Central memory CD4-positive, alpha-beta T cell (primary cell): Measurements from ENCODE around the gene HOXC6.
A peak's percentile ranks its signal among the peaks of the same experiment; 100 is the strongest.

ENCODE experiments used
- DNase-seq: peaks from one replicate; pipeline ENCODE4 v3.0.0; 2022

HOXC6 gene

DNA sequence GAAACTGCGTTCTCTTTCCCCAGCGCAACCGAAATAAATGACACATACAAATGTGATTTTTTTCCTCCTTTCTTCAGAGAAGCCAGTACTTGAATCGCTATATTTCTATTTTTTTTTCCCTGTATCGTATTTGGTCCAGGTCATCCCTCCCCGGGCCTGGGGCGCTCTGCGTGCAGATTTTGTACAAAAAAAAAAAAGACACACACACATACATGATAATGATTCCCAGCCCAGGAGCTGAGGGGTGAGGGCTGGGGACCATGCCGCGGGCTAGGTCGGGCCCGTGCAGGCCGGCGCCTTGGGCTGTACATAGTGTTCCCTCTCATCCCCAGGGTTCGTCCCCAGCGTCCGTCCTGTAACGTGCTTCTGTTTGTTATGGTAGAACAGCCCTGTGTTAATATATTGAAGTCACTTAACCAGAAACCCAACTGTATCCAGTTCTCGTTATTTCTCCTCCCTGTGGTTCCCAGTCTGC, 25.3 kb upstream of the HOXC6 start:
- no peak for DNase-seq

DNA sequence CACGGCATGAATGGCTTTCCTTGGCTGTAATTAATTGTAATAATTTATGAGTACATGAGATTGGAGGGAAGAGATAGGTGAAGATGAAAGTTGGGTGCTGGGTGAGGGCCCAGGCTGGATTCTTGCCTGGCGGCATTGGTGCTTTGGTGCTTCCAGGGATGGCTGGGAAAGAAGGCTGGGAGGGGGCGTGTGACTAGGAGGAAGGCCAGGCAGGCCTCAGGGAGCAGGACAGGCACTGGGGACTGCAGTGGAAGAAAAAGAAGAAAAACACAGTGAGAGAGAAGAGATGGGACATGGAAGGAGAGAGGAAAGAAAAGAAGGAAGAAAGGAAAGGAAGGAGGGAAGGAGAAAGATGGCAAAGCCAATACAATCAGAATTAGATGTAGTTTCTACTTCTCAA, 24.6 kb upstream of the HOXC6 start:
- DNase-seq: no peak

DNA sequence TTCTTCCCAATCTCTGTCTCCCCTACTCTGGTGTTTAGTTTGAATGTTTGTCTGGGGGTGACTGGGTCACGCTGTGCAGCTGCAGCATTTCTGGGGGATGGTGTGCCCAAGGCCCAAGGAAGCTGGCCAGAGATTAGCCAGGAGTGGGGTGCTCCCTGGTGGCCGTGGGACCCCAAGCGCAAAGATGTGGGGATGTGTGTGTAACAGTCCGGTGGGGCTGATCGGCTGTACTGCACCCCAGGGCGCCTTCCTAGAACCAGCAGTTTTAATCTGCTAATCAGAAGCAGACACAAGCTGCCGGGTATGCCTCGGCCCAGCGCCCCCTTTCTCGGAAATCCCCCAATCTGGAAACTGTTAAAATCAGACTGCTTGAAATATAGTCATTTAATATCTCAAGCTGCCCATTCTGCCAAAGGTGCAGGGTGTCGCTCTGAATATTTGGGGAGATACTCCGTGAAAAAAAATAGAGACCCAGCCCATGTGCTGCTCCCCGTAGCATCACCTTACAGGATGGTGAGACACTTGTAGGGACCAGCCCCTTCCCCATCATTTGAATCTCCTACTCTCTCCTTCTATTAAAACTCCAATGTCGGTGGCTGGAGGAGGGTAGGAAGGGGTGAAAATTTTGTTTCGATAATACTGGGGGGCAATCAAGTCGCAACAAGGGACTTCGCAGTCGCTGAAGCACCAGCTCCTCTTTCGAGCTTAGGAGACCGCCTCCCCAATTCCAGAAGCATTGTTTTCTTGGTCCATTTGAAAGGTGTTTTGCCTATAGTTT, 24.0 kb upstream of the HOXC6 start:
- no peak for DNase-seq

DNA sequence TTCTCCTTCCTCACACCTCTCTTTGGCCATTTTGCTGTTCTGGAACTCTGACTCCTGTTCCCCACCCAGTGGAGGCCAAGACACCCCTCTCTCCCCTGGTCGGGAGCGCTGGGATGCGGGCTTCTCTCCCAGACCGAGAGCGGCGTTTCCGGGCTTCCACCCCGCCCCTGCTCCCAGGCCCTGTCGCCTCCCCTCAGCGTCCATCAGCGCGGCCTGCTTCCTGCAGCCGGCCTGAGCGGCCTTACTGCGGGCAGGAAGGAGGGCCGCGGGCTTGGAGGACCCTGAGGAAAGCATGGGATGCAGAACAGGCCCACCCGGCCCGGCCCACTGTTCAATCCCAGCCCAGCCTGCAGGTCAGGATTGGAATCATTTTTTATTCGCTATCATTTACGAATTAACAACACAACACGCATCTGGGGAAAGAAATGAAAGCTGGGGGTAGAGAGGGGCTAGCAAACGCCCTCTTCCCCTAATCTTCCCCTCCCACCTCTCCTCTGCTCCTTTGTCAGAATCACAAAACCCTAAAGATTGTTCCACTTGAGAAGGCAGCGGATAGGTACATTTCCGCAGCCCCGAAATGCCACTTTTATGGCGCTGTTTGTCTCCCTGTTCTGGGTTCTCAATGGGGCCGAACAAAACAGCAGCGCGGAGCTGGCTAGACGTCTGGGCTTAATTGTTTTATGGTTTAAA, 23.3 kb upstream of the HOXC6 start:
- no peak for DNase-seq

DNA sequence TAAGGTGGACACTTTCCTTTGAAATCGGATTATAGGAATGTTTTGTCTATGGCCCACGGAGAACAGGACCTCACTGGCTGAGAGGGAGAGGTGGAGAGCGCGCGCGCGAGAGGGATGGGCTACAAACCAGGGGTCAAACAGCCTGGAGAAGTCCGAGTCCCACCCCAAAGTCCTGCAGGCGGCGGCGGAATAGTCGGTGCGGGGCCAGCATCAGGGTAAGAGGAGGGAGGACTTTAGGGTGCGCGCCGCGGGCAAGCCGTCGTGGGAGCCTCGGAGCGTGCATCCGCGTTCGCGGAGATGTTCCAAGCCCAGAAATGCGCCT, 22.7 kb upstream of the HOXC6 start:
- no peak for DNase-seq

DNA sequence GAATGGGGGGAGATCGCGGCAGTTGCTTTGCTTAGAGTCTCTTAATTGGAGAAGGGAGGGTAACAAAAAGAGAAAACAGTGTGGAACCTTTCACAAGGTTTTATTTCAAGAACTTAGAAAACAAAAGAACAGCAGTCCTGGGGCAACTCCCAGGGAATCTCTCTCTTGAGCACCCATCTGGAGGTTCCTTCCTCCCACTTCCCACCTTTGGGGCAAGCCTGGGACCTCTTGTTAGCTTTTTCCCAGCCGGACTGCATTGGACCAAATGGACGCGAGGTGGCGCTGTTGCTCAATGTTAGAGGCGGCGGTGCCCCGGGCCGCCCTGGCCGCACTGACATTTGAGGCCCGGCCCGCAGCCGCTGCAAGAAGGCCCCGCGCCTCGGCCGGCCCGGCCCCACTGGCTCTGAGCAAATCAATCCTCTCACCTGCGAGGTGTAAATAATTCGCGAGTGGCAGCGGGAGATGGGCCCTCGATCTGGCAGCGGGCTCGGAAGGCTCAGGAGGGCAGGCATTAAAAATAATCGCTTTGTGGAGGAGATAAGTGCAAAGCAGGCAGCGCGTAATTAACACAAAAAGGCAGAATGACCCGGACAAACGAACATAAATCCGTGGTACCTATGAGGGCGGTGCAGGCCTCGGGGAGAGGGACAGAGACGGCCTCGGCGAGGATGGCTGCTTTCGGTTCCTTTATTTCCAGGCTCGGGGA, 22.2 kb upstream of the HOXC6 start:
- DNase-seq: peak; percentile 75

DNA sequence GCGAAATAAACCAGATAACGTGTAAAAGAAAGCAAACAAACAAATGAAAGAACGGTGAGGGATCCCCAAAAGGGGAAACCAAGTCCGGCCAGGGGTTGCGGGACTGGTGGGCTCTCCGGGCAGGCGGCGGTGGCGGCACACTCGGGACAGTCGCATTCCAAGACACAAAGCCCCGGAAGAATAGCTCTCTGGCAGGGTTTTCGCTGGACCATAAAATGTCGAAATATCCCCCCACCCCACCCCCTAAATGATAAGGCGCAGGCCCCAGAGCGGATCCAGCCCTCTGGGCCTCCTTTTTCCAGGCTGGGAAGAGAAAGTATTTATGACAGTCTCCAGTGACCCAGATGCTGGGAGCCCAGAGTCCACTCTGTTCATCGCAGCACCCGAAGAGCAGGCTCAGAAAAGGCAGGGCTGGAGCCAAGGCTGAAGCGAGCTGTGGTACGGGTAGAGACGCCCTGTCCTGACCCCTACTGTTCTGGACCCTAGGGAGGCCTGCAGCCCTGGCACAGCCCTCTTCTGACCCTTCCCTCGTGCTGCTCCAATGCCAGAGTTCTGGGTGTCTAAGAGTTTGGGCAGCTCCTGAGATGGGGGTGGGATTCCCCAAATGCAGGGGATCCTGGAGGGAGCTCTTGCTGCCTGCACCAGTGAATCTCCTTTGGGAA, 21.6 kb upstream of the HOXC6 start:
- DNase-seq: no peak

DNA sequence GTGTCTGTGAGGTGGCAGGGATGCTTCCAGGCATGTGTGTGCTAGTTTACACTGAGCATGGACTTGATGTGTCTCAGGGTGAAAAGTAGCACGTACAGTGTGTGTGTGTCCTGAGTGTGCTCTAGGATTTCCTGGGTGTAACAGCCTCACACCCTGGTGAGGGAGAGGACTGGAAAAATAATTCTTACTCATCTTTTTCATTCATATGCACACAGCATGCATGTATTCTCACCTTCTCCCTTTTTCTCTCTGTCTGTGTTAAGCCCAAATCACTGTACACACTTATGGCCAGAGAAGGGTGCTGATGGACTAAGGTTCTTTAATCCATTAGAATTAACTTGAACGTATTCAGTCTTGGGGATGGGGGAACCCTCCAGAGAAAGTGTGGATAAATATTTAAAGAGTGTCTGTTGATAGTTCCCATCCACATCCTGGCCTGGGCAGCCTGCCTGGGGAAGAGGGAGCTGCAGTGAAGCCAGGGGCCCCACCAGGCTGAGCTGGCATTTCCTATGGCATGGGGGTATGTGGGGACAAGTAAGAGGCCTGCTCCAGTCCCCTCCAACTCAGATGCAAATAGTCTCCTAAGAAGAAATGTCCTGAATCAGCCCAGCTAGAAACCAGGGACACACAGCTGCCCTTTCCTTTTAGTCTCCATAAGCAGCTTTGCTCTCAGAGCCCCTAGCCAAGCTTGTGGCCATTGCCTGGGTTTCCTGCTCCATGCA, 20.5 kb upstream of the HOXC6 start:
- no peak for DNase-seq

DNA sequence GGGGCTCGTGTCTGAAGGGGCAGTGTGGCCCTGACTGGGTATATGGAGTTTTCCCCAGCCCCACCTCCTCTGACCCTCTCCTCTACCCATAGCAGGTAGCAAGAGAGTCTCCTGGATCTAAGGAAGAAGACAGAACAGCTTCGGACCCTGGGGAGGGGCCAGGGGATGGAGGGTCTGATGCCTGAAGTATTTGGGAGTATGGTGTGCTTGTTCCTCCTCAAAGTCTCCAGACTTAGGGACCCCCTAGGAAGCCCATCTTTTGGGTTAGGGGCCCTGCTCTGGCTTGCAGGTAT, 20.0 kb upstream of the HOXC6 start:
- no peak for DNase-seq

DNA sequence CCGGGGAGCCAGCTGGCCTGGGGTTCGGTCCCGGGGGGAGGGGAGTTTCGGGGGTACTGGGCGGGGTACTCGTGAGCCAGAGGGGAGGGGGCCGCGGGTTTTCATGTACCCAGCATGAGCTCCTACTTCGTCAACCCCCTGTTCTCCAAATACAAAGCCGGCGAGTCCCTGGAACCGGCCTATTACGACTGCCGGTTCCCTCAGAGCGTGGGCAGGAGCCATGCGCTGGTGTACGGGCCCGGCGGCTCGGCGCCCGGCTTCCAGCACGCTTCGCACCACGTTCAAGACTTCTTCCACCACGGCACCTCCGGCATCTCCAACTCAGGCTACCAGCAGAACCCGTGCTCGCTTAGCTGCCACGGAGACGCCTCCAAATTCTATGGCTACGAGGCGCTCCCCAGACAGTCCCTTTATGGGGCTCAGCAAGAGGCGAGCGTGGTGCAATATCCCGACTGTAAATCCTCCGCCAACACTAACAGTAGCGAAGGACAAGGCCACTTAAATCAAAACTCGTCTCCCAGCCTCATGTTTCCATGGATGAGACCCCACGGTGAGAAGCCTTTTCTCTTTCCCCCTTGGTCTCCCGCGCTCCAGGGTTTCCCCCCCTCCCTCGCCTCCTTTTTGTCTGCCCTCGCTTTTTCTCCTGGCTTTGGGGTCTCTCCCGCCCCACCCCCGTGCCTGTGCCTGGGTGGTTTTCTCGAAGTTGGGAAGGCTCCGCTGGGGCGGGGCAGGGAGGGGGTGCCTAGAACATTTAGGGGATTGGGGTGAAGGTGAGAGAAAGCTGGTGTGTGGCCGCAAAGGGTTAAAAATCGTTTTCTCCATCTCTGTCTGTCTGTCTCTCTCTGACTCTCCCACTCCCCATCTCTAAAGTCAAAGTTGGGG, 18.8 kb upstream of the HOXC6 start:
- DNase-seq: no peak

DNA sequence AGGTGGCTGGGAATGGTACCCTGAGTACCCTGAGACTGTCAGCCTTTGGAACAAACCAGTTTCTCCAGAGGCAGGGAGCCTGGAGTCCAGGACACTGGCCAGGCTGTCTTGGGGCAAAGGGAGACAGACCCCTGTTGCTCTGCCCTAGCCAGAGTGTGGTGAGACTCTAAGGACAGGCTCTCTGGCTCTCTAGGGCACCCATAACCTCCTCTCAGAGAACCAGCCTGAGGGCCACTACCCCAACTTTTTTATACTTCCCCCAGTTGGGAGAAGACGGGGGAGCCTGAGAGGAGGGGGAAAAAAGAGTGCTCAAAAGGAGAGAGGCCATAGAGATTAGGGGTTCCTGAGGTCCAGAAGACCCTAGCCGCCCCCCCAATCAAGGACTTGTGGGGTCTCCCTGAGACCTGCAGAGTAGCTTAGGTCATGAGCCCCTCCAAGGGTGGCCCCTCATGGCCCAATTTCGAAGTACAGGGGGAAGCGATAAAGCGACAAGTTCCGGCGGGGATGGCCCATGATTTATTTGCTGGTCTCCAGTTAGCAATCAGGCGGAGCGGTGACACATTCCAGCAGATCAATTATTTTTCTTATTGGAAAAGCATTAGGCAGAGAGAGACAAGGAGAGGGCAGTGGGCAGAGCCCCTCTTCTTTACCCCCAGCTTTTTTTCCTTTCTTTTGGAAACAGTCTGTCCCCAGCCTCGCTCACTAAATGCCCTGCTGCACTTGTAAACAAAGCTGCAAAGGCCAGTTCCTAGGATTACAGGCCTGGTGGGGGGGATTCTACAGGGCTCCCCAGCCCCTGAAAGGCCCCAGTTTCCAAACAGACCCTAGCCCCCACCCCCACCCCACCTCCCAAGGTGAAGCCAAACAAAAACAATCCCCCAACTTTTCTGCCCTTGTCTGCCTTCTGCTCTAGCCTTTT, 17.9 kb upstream of the HOXC6 start:
- DNase-seq: no peak

DNA sequence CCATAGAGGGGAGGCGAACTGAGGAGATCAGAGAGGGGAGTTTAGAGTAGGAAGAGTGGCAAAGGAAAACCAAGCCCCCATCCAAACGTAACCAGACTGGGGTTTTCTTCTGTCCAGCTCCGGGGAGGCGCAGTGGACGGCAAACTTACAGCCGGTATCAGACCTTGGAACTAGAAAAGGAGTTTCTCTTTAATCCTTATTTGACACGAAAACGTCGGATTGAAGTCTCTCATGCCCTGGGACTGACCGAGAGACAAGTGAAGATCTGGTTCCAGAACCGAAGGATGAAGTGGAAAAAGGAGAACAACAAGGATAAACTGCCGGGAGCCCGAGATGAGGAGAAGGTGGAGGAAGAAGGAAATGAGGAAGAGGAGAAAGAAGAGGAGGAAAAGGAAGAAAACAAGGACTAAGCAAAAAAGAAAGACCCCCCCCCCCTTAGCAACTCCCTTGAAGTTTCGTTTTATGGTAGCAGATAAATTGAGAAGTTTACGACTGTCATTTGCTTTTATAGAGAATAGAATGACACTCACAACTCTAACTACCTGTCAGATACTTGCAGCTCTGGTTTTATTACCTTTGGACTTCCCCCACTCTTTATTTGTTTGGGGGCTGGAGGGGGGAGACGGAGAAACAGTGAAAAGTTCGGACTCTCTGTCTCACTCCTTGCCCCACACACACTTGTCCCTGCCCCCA, 17.1 kb upstream of the HOXC6 start:
- no peak for DNase-seq

DNA sequence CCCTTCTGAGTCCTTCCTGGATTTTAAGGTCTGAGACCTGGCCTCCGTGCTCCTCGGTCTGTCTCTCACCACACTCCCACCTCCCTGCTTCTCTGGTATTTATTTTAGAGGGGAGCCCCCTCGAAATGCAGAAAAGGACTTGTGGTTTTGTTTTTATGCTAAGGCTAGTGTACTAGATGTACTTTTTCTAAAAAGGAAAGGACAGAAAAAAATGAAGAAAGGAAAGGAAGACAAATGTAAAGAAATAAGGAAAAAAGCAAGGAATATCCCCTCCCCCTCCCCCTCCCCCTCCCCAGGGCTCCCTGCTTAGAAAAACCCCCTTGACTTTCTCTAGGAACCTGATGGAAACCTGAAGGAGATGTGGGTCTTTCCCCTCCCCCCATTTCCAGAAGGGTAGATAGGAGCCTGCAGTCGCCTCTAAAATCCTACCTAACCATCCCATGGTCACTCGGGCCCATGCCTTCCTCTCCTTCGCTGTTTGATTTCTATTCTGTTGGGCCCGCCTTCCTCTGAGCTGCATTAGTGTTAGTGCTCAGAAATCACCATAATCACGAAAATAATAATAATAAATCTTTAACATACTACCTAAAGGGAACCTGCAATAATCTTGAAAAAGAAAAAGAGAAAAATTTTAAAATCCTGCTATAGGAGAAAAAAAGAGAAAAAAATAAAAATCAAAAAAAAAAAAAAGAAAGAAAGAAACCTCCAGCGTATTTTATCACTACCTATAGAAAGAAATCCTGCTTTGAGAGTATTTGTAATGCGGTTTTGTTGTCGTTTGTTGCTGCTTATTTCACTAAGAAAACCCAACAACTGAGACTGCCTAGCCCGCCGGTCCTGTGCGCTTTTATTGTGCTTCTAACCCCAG, 16.3 kb upstream of the HOXC6 start:
- DNase-seq: no peak

DNA sequence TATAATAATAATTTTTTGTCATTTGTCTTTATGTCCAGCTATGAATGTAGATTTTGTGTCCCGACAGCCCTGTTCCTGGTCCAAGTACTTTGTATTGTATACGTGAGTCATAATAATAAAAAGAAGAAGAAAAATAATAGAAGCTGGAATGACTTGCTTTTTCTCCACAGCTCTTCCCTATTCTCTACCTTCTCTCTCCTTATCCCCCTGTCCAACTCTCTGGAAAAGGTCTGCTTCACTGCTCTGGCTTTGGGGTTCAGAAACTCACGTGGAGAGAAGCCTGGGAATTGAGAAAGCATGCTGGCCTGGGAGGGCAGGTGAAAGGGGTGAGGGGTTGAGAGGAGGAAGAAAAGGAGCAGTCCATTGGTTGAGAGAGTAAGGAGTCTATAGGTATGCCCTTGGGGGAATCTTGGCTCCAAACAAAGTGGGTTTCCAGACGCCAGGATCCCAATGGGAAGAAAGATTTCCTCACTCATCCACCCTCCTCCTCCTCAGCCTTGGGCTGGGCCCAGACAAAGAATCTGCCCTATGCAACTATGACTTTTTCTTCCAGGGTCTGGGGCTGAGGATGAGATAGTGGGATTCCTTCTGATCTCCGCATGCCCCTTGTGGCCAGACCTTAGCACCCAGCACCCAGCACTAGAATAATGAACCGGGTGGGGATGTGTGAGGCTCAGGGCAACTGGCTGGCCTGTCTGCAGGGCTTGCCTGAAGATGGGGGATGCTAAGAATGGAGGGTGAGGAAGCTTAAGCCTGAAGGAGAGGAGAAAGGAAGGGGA, 15.4 kb upstream of the HOXC6 start:
- DNase-seq: no peak

DNA sequence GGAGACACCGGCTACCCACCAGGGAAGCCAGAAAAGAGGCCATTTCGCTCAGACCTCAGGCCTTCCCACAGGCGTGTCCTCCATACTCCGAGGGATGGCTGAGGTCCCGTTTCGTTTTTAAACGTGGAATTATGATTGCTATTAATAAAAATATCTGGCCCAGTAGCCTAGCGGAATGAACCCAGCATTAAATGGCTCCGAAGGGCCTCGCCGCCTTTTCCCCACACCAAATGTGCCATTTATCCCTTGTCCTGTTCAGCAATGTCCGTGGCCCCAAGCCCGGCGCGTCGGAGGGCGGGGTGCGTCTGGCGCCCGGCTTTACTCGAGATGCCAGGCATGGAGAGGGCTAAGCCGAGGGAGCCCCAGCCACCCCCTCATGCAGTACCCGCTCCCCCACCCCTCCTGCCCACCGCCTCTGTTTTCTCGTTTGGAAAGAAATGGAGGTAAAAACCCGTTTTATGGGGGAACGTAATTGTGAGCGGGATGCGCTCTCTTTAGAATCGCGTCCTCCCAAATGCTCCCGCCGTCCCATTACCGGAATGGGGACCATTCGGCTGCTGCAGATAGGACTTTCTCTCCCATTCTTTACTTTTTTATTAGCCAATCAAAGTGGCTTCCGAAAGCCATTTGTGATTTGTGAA, 13.7 kb upstream of the HOXC6 start:
- DNase-seq: no peak

DNA sequence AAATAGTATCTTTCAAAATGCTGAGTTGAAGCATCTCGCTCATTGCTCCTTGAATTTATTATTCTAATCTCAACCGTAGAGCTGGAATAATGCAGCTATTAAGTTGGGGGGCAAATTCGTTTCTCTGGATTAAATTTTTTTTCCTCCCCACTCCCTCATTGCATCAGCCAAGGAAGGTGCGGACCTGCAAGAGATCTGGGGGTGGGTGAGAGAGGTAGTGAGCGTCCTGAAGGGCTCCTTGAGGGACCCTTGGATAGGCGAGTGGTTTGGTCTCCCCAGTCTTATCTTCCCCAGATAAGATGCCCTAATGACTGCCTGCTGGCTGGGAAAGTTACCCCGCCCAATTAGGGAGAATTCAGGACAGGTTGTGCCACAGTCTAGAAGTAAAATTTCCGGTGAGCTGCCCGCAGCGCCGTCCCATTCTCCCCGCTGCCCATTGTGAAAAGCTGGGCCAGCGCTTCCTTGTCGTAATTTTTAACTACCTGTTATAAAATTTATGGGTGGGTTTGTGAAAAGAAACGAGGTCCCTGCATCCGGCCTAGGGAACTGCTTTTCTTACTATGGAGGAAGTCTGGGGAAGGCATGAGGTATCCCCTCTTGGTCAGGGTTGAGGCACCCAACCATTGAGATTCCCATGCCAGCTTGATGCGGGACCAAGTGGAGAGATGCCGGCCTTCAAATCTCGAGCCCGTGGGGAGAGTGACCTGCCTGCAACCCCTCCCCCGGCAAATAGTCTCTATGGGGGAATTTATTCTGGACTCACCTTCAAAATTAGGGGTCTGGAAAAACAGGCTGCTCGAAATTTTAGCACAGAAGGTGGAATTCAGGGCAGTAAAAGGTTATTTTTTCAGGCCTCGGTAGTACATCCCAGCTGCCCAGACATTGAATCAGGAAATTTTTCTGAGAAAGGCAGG, 13.0 kb upstream of the HOXC6 start:
- no peak for DNase-seq

DNA sequence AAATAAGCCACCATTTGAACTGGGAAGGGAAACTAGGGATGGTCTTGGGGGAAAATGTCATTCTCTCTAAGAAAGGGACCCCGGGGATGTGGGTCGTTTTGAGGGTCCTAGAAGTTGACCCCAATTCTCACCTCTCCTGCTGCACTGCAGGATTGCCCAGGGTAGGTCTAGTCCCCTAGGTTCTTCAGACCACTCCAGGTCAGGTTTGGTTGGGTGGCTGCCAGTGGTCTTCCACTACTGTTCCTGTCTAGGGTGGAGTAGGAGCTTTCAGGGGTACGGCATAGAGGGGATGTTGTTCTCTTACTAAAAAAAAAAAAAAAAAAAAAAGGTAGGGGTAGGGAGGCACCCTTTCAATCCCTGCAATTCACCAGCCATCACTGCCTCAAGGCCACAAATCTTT, 12.2 kb upstream of the HOXC6 start:
- no peak for DNase-seq
